ENCODE results near the gene SCN4B.
"Not testable (repeated sequence)": the region's sequence is repeated elsewhere in the genome, so short reads cannot be mapped to it uniquely, and the experiment has no call there.

SCN4B gene

DNA sequence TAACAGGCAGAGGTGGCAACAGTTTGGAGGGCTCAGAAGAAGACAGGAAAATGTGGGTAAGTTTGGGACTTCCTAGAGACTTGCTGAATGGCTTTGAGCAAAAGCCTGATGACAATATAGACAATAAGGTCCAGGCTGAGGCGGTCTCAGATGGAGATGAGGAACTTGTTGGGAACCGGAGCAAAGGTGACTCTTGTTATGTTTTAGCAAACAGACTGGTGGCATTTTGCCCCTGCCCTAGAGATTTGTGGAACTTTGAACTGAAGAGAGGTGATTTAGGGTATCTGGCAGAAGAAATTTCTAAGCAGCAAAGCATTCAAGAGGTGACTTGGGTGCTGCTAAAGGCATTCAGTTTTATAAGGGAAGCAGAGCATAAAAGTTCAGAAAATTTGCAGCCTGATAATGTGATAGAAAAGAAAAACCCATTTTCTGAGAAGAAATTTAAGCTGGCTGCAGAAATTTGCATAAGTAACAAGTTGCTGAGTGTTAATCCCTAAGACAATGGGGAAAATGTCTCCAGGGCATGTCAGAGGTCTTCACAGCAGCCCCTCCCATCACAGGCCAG is 38.4 kb upstream of the SCN4B start:
- DNase-seq (ENCODE audit: low read depth in 1 of 2, low spot score in 1 of 2); H3K27ac ChIP-seq (replicated peaks); H3K4me3 ChIP-seq (replicated peaks; ENCODE audit: insufficient read depth, low read length); H3K27me3 ChIP-seq (ENCODE audit: insufficient read depth, poor library complexity, severe bottlenecking): not testable (repeated sequence)

- no peaks in the 10 kb centered on the region for H3K27me3 ChIP-seq (ENCODE audit: insufficient read depth, poor library complexity, severe bottlenecking)
- peak in 1 of 2 experiments; percentile 29 for DNase-seq (ENCODE audit: low read depth in 1 of 2, low spot score in 1 of 2)
- H3K4me3 ChIP-seq (replicated peaks; ENCODE audit: insufficient read depth, low read length), result no peak overlapping the region
- no peak; the same call in 1 of the 2 replicates for TF ChIP-seq POLR2AphosphoS5 (IDR thresholded peaks at IDR 0.05; ENCODE audit: low read depth)
- TF ChIP-seq GABPA (IDR thresholded peaks at IDR 0.05; ENCODE audit: low read depth), result peak; percentile 28; the same call in 1 of the 2 replicates
- TF ChIP-seq SPI1 (IDR thresholded peaks at IDR 0.05; ENCODE audit: borderline replicate concordance, low read depth), result peak; percentile 99
- 0 out of 2 replicates have a peak overlapping the region, but pooled peaks have one; percentile 4 for H3K27ac ChIP-seq (replicated peaks)
These were observed 33.9 kb upstream of the SCN4B start for GRCh38 chr11:118186346-118187107.

GRCh38 chr11:118184784-118185579 is 32.4 kb upstream of the SCN4B start:
- Histone ChIP-seq H3K27me3 (ENCODE audit: insufficient read depth, poor library complexity, severe bottlenecking) (no peaks in the 10 kb centered on the region), H3K4me3 (replicated peaks; ENCODE audit: insufficient read depth, low read length) (no peak overlapping the region), H3K27ac (replicated peaks) (peak overlapping the region; percentile 65)
- peak in 1 of 2 experiments; percentile 70 for DNase-seq (ENCODE audit: low read depth in 1 of 2, low spot score in 1 of 2)
- TF ChIP-seq, protein P1, sequence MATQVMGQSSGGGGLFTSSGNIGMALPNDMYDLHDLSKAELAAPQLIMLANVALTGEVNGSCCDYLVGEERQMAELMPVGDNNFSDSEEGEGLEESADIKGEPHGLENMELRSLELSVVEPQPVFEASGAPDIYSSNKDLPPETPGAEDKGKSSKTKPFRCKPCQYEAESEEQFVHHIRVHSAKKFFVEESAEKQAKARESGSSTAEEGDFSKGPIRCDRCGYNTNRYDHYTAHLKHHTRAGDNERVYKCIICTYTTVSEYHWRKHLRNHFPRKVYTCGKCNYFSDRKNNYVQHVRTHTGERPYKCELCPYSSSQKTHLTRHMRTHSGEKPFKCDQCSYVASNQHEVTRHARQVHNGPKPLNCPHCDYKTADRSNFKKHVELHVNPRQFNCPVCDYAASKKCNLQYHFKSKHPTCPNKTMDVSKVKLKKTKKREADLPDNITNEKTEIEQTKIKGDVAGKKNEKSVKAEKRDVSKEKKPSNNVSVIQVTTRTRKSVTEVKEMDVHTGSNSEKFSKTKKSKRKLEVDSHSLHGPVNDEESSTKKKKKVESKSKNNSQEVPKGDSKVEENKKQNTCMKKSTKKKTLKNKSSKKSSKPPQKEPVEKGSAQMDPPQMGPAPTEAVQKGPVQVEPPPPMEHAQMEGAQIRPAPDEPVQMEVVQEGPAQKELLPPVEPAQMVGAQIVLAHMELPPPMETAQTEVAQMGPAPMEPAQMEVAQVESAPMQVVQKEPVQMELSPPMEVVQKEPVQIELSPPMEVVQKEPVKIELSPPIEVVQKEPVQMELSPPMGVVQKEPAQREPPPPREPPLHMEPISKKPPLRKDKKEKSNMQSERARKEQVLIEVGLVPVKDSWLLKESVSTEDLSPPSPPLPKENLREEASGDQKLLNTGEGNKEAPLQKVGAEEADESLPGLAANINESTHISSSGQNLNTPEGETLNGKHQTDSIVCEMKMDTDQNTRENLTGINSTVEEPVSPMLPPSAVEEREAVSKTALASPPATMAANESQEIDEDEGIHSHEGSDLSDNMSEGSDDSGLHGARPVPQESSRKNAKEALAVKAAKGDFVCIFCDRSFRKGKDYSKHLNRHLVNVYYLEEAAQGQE (IDR thresholded peaks at IDR 0.05; ENCODE audit: insufficient replicate concordance, low read depth), result no peak
- TF ChIP-seq POLR2AphosphoS5 (IDR thresholded peaks at IDR 0.05; ENCODE audit: low read depth) (no peak), SPI1 (IDR thresholded peaks at IDR 0.05; ENCODE audit: borderline replicate concordance, low read depth) (peak; percentile 65)
- TF ChIP-seq, protein P2, sequence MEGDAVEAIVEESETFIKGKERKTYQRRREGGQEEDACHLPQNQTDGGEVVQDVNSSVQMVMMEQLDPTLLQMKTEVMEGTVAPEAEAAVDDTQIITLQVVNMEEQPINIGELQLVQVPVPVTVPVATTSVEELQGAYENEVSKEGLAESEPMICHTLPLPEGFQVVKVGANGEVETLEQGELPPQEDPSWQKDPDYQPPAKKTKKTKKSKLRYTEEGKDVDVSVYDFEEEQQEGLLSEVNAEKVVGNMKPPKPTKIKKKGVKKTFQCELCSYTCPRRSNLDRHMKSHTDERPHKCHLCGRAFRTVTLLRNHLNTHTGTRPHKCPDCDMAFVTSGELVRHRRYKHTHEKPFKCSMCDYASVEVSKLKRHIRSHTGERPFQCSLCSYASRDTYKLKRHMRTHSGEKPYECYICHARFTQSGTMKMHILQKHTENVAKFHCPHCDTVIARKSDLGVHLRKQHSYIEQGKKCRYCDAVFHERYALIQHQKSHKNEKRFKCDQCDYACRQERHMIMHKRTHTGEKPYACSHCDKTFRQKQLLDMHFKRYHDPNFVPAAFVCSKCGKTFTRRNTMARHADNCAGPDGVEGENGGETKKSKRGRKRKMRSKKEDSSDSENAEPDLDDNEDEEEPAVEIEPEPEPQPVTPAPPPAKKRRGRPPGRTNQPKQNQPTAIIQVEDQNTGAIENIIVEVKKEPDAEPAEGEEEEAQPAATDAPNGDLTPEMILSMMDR (IDR thresholded peaks at IDR 0.05; ENCODE audit: insufficient read depth, low read length), result no peak

DNA sequence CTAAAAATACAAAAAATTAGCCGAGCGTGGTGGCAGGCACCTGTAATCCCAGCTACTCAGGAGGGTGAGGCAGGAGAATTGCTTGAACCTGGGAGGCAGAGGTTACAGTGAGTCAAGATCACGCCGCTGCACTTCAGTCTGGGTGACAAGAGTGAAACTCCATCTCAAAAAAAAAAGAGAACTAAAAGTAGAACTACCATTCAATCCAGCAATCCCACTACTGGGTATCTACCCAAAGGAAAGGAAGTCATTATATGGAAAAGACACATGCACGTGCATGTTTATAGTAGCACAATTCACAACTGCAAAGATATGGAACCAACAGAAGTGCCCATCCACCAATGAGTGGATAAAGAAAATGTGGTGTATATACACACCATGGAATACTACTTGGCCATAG is 31.1 kb upstream of the SCN4B start:
- not testable (repeated sequence) for DNase-seq (ENCODE audit: low read depth in 1 of 2, low spot score in 1 of 2); H3K27me3 ChIP-seq (ENCODE audit: insufficient read depth, poor library complexity, severe bottlenecking); H3K27ac ChIP-seq (replicated peaks); H3K4me3 ChIP-seq (replicated peaks; ENCODE audit: insufficient read depth, low read length)

- Histone ChIP-seq H3K4me3 (replicated peaks; ENCODE audit: insufficient read depth, low read length) (no peak overlapping the region), H3K27ac (replicated peaks) (no peak overlapping the region), H3K27me3 (ENCODE audit: insufficient read depth, poor library complexity, severe bottlenecking) (no peaks in the 10 kb centered on the region)
- DNase-seq (ENCODE audit: low read depth in 1 of 2, low spot score in 1 of 2), result no peak
- TF ChIP-seq, protein P1 (IDR thresholded peaks at IDR 0.05; ENCODE audit: insufficient replicate concordance, low read depth), result no peak
- TF ChIP-seq POLR2AphosphoS5 (IDR thresholded peaks at IDR 0.05; ENCODE audit: low read depth) (no peak), GABPA (IDR thresholded peaks at IDR 0.05; ENCODE audit: low read depth) (no peak), SPI1 (IDR thresholded peaks at IDR 0.05; ENCODE audit: borderline replicate concordance, low read depth) (no peak)
- TF ChIP-seq, protein P2 (IDR thresholded peaks at IDR 0.05; ENCODE audit: insufficient read depth, low read length), result no peak
These were observed 27.7 kb upstream of the SCN4B start for GRCh38 chr11:118180300-118180703.
